ENCODE data around the gene RSBN1. TPM values are rescaled to one million over a fixed set of nuclear protein-coding genes. Genes with fewer than 3 reads are reported as not detected.

RSBN1 gene
- total and polyA plus RNA-seq, 2 experiments from 2014 or later = 15.4 to 17.4 TPM

DNA sequence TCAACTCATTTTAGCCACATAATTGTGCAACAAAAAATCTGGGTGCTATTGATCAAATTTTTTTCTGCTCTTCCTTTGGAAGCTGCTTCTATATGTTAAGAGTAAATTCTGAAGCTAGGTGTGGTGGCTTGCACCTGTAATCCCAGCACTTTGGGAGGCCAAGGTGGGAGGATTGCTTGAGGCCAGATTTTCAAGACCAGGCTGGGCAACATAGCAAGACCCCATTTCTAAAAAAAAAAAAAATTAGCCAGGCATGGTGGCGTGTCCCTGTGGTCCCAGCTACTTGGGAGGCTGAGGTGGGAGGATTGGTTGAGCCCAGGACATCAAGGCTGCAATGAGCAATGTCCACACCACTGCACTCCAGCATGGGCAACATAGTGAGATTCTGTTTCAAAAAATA, 24.3 kb upstream of the RSBN1 start (continued):
- TF ChIP-seq, protein P1, sequence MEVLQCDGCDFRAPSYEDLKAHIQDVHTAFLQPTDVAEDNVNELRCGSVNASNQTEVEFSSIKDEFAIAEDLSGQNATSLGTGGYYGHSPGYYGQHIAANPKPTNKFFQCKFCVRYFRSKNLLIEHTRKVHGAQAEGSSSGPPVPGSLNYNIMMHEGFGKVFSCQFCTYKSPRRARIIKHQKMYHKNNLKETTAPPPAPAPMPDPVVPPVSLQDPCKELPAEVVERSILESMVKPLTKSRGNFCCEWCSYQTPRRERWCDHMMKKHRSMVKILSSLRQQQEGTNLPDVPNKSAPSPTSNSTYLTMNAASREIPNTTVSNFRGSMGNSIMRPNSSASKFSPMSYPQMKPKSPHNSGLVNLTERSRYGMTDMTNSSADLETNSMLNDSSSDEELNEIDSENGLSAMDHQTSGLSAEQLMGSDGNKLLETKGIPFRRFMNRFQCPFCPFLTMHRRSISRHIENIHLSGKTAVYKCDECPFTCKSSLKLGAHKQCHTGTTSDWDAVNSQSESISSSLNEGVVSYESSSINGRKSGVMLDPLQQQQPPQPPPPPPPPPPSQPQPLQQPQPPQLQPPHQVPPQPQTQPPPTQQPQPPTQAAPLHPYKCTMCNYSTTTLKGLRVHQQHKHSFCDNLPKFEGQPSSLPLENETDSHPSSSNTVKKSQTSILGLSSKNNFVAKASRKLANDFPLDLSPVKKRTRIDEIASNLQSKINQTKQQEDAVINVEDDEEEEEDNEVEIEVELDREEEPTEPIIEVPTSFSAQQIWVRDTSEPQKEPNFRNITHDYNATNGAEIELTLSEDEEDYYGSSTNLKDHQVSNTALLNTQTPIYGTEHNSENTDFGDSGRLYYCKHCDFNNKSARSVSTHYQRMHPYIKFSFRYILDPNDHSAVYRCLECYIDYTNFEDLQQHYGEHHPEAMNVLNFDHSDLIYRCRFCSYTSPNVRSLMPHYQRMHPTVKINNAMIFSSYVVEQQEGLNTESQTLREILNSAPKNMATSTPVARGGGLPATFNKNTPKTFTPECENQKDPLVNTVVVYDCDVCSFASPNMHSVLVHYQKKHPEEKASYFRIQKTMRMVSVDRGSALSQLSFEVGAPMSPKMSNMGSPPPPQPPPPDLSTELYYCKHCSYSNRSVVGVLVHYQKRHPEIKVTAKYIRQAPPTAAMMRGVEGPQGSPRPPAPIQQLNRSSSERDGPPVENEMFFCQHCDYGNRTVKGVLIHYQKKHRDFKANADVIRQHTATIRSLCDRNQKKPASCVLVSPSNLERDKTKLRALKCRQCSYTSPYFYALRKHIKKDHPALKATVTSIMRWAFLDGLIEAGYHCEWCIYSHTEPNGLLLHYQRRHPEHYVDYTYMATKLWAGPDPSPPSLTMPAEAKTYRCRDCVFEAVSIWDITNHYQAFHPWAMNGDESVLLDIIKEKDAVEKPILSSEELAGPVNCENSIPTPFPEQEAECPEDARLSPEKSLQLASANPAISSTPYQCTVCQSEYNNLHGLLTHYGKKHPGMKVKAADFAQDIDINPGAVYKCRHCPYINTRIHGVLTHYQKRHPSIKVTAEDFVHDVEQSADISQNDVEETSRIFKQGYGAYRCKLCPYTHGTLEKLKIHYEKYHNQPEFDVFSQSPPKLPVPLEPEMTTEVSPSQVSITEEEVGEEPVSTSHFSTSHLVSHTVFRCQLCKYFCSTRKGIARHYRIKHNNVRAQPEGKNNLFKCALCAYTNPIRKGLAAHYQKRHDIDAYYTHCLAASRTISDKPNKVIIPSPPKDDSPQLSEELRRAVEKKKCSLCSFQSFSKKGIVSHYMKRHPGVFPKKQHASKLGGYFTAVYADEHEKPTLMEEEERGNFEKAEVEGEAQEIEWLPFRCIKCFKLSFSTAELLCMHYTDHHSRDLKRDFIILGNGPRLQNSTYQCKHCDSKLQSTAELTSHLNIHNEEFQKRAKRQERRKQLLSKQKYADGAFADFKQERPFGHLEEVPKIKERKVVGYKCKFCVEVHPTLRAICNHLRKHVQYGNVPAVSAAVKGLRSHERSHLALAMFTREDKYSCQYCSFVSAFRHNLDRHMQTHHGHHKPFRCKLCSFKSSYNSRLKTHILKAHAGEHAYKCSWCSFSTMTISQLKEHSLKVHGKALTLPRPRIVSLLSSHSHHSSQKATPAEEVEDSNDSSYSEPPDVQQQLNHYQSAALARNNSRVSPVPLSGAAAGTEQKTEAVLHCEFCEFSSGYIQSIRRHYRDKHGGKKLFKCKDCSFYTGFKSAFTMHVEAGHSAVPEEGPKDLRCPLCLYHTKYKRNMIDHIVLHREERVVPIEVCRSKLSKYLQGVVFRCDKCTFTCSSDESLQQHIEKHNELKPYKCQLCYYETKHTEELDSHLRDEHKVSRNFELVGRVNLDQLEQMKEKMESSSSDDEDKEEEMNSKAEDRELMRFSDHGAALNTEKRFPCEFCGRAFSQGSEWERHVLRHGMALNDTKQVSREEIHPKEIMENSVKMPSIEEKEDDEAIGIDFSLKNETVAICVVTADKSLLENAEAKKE (CRISPR knock-in tag; IDR thresholded peaks at IDR 0.05) = no peak
- TF ChIP-seq CREB1 (CRISPR knock-in tag; IDR thresholded peaks at IDR 0.05; ENCODE audit: low read depth) = no peak
- TF ChIP-seq, protein P2, sequence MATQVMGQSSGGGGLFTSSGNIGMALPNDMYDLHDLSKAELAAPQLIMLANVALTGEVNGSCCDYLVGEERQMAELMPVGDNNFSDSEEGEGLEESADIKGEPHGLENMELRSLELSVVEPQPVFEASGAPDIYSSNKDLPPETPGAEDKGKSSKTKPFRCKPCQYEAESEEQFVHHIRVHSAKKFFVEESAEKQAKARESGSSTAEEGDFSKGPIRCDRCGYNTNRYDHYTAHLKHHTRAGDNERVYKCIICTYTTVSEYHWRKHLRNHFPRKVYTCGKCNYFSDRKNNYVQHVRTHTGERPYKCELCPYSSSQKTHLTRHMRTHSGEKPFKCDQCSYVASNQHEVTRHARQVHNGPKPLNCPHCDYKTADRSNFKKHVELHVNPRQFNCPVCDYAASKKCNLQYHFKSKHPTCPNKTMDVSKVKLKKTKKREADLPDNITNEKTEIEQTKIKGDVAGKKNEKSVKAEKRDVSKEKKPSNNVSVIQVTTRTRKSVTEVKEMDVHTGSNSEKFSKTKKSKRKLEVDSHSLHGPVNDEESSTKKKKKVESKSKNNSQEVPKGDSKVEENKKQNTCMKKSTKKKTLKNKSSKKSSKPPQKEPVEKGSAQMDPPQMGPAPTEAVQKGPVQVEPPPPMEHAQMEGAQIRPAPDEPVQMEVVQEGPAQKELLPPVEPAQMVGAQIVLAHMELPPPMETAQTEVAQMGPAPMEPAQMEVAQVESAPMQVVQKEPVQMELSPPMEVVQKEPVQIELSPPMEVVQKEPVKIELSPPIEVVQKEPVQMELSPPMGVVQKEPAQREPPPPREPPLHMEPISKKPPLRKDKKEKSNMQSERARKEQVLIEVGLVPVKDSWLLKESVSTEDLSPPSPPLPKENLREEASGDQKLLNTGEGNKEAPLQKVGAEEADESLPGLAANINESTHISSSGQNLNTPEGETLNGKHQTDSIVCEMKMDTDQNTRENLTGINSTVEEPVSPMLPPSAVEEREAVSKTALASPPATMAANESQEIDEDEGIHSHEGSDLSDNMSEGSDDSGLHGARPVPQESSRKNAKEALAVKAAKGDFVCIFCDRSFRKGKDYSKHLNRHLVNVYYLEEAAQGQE (IDR thresholded peaks at IDR 0.05; ENCODE audit: unreplicated experiment) = no peak
- no peak for TF ChIP-seq STAT1 (IDR thresholded peaks at IDR 0.05; ENCODE audit: unreplicated experiment)
- TF ChIP-seq, protein P3, sequence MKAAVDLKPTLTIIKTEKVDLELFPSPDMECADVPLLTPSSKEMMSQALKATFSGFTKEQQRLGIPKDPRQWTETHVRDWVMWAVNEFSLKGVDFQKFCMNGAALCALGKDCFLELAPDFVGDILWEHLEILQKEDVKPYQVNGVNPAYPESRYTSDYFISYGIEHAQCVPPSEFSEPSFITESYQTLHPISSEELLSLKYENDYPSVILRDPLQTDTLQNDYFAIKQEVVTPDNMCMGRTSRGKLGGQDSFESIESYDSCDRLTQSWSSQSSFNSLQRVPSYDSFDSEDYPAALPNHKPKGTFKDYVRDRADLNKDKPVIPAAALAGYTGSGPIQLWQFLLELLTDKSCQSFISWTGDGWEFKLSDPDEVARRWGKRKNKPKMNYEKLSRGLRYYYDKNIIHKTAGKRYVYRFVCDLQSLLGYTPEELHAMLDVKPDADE (IDR thresholded peaks at IDR 0.05) = no peak
